Right lobe of liver (tissue), 4 donors: ENCODE measurements around the gene MTMR1.

Experiments used
- CTCF ChIP-seq, 4 donors: fragments of 200-600 bp in 3 of 4; fragments of 450-650 bp in 1 of 4; IDR thresholded peaks; one replicate each; pipeline versions ENCODE4 v1.5.1 to v1.8.0; 2016 to 2022; ENCODE audit warnings: antibody characterized with exemption in 4 of 4, mild to moderate bottlenecking in 2 of 4
- POLR2A ChIP-seq: fragments of 450-650 bp; IDR thresholded peaks from one replicate; pipeline ENCODE4 v1.6.1; 2017; ENCODE audit warnings: antibody characterized with exemption, mild to moderate bottlenecking
- donor health status: DM: no; HTN: no; CAD: no.
- donor health status: DM: no; HTN: no; CAD: no.
- donor health status: DM: no; HTN: yes; CAD: no.

- TF ChIP-seq POLR2A: no peak
- TF ChIP-seq CTCF (IDR thresholded peaks at IDR 0.05): no peak
Observed at GRCh38 chrX:150692296-150692695, 900 bp upstream of the MTMR1 start.
